HG02852 (cell line): Measurements from ENCODE around the gene MOSPD2.

Experiments
- ATAC-seq: cut with Tn5 transposase; IDR thresholded peaks from one replicate; pipeline ENCODE4 v1.9.1; 2021; ENCODE audit warnings: mild to moderate bottlenecking, moderate library complexity; ENCODE audit not compliant: unreplicated experiment

Gene MOSPD2

DNA sequence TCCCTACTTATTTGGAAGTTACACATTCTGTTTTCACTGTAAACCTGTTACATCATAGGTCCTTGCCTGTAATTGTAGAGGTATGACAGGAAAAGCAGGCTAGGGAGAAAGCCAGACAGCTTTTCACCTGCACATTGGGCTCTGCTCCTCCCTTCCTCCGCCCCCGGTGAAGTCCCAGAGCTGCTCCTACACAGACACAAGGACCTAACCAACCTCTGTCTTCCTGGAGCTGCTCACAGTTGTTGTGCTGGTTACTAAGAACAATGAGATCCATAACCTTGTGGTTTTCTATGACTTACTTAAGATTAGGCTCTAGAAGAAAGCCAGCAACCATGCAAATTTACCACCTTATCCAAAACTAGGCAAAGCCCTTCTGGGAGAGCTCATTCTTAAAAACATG lies 40.0 kb downstream of the MOSPD2 start:
- ATAC-seq = no peak

GRCh38 chrX:14915596-14915995 lies 42.4 kb downstream of the MOSPD2 start:
- no peak for ATAC-seq

GRCh38 chrX:14916017-14916674 lies 42.9 kb downstream of the MOSPD2 start:
- no peak for ATAC-seq

DNA sequence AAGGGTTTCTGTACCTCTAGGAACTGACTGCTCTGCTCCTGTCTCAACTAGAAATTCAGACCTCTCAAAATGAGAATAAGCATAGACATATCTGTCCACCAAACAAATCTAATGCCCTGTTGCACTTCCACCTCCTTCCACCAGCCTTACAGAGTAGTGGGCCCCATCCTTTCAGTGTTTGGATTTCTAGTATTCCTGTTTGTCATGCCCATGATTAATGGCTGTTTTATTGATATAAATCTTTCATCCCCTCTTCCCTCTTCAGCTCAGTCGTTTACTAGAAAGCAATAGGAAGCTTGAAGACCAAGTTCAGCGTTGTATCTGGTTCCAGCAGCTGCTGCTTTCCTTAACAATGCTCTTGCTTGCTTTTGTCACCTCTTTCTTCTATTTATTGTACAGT lies 46.2 kb downstream of the MOSPD2 start:
- no peak for ATAC-seq

DNA sequence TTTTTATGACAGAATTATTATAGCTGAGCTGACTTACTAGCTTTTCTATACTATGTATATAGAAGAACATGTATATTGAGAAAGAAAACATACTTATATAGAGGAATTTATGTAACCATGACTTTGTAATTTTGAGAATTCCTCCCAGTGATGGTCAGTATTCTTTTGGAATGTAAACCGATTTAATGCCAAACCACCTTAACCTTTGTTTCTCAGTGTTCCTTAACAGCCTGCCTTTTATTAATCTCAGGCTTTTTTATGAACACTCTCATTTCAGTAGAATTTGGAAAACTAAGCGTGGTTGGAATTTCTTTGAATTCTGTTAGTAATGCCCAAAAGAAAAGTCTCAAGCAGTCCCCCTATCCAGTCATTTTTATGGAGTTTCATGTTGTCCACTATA lies 47.0 kb downstream of the MOSPD2 start:
- ATAC-seq = no peak

GRCh38 chrX:14922437-14922836 lies 49.2 kb downstream of the MOSPD2 start:
- ATAC-seq = no peak

- no peak for ATAC-seq
Measured at GRCh38 chrX:14923761-14924160, 50.5 kb downstream of the MOSPD2 start.

- no peak for ATAC-seq
Measured at GRCh38 chrX:14926471-14926870, 53.2 kb downstream of the MOSPD2 start.

GRCh38 chrX:14927401-14927800 lies 54.2 kb downstream of the MOSPD2 start:
- ATAC-seq = no peak

- ATAC-seq = no peak
Measured at GRCh38 chrX:14930663-14931062, 57.4 kb downstream of the MOSPD2 start.

DNA sequence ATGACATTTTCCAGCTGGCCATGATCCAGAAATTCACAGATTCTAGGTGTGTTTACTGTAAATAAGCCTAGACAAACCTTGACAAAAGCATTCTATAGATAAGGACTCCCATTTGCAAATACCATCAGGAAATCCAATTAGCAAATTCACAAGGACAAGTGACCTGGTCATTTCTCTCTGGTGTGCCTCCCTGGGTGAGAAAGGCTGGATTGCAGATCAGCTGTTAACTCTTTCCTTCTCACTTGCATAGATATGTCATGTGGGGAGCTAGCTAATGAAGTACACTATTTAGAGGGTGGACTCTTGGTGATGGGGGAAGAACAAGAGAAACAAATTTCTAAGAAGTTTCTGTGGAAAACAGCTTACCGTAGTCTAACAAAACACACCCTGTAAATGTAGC lies 58.9 kb downstream of the MOSPD2 start:
- no peak for ATAC-seq

DNA sequence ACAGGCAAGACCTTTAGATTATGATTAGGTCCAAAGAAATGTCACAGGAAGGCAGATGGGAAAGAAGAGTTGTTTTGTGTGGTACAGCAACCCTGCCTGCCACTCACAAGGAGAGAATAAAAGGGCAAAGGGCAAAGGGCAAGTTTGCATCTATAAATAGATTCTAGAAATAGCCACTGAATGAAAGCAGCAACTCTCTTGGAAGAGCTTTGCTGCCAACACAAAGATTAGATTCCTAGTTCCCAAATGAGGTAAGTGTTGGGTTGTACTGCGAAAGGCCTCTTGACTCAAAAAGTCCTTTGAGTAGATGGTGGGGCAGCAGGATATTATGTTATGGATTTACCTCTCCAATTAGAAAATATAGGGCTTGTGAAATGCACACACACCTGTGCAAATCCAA lies 61.2 kb downstream of the MOSPD2 start:
- no peak for ATAC-seq

- ATAC-seq = peak; percentile 65
Measured at GRCh38 chrX:14936561-14936960, 63.3 kb downstream of the MOSPD2 start.

- ATAC-seq = no peak
Measured at GRCh38 chrX:14939644-14940043, 66.4 kb downstream of the MOSPD2 start.

- ATAC-seq = no peak
Measured at GRCh38 chrX:14941301-14941700, 68.1 kb downstream of the MOSPD2 start.

- ATAC-seq = no peak
Measured at GRCh38 chrX:14942341-14942740, 69.1 kb downstream of the MOSPD2 start.

DNA sequence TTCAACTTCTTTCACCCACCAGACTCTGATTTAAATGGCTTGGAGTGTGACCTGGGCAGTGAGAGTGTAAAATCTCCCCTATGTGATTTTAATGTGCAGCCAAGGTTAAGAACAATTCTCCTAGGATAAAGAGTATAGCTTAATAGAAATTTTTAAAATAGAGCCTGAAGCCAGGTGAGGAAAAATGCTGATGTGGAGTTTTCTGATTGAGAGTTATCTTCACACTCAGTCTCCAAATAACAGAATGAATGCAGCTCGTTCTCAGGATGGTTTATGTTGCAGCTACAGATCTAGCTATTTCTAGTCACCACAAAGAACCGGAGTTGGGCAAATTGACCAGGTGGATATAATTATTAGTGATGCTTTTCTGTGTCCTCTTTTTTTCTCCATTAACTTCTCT lies 70.7 kb downstream of the MOSPD2 start:
- ATAC-seq = no peak

GRCh38 chrX:14946606-14947155 lies 73.5 kb downstream of the MOSPD2 start:
- ATAC-seq = no peak

- no peak for ATAC-seq
Measured at GRCh38 chrX:14948691-14949090, 75.5 kb downstream of the MOSPD2 start.

DNA sequence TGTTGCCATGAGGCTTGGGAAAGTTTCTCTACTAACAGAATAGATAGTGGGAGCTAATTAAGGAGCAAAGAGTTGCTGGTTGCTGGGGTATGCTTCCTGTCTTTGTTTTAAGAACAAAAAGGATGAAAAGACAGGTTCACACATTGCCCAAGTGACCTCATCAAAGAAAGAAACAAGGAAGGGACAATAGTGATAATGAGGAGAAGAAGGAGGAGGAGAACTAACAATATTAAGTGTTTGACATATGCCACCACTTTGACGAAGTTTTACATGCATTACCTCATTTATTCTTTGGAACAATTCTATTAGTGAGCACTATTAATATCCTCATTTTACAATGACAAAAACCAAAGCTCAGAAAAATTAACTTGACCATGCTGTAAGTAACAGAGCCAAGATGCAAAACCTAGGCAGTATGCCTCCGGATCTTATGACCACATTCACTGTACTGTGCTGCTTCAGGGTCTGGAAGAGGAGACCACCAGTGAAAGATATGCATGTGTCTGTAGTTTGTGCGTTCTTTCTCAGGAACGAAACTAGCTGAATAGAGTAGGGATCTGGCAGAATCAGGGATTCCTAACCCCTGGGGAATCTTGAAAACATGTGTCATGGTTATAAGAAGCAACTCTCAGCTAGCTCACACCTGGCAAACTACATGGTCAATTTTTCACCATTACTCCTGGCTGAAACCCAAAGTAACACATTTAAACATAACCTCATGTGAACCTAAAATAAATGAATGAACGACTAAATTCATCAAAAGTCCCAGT lies 83.8 kb downstream of the MOSPD2 start:
- no peak for ATAC-seq

DNA sequence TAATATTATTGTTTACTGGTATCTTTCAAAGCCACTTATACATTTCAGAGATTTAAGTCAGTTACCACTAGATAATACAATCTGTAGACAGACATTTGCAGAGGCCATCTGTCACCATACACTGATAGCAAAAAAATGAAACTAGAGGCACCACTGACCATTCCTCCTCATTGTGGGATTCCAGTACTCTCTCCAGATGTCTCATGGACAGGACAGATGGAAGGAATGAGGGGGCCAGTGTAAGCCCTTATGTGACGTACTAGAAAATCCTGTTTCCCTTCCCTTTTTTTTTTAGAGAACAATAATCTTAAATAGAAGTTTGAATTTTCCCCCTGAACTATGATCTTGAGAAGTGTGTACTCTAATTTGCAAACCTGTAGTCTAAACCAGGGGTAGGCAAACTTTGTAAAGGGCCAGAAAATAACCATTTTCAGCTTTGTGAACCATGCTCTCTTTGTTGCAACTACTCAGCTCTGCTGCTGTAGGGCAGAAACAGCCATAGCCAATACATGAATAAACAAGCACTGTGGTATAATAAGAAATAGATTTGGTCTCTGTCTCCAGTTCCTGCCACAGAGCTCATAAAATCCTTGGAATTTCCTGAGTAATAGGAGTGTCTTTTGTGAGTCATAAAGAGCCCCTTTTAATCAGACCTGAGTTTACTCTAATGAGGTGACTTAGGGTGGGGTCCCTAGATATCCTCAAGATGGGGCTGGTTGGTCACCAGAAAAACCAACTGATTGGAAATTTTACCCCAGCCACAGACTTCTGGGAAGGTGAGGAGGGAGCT lies 90.4 kb downstream of the MOSPD2 start:
- ATAC-seq = no peak

- no peak for ATAC-seq
Measured at GRCh38 chrX:14964500-14964899, 91.3 kb downstream of the MOSPD2 start.
